ENCODE data around the gene OLFM2.
"Not testable (repeated sequence)": the region's sequence is repeated elsewhere in the genome, so short reads cannot be mapped to it uniquely, and the experiment has no call there.

The OLFM2 gene

DNA sequence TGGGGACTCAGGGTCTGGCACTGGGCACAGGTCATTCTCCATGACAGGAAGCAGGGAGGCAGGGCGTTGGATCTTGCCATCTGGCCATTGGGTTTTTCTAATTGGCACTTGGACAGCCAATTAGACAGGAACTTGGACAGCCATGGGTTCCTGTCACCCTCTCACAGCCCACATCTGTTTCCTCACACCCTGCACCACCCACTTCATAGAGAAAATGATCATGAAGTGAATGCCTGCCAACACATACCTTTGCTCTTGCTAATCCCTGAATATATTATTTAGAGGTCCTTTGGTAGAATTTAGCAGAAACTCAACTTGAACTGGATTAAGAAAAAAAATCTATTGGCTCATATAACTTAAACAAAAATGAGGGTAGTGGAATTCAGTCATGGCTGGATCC lies 4.9 kb upstream of the OLFM2 start:
- no peak for DNase-seq

DNA sequence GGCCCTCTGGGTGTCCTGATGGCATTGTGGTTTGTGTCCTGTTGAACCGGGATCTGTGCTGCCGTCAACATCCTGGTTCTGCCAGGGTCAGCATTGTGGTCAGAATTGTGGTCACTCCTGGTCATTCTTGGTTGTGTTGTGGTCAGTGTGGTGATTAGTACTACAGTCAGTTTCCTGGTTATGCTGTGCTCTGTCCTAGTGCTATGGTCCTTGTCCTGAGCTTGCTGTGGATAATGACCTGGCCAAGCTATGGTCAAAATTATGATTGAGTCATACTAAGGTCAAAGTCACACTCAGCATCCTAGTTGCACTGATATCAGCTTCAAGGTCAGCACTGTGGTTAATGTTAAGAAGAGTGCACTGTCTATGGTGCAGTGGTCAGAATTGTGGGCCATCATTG lies 4.5 kb upstream of the OLFM2 start:
- DNase-seq = no peak

DNA sequence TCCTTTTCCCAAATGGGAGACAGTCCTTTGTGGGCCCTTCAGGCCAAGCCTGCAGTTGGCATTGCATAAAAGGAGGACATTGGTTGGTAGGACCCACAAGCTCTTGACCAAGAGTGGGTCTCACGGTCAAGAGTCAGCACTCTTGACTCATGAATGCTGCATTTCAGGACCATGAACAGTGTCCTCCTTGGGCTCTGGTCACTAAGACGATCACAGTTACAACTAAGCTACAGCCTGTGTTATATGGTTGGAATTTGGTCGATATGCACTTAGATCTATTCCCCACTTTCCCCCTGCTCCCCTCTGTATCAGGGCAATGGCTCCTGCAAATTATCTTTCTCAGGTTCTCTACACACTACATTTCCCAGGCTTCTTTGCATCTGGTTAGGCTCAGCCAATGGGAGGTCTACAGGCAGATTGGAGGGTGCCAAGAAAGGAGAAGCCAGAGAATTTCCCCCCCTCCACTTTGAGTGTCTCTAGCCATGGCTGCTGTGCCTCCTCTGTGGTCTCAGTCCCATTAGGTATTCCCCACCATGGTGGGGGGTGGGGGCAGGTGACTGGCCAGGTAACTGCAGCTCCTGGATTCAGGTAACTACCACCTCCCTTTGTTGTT lies 3.1 kb upstream of the OLFM2 start:
- no peak for DNase-seq

DNA sequence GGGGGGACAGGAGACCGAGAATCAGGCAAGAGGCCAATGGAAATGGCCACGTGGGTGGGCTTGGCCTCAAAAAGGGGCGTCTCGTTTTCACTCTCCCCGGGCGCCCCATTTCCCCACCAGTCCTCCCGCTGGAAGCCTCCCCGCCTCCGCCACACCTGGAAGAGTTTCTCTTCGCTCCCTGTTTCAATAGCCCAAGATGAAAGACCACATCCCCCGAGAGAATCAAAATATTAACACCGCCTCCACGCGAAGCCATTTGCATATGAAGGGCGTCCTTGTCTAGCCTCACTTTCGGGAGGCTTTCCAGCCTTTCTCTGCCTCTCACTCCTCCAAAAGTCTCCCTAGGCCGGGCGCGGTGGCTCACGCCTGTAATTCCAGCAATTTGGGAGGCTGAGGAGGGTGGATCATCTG lies 691 bp upstream of the OLFM2 start:
- no peak for DNase-seq

DNA sequence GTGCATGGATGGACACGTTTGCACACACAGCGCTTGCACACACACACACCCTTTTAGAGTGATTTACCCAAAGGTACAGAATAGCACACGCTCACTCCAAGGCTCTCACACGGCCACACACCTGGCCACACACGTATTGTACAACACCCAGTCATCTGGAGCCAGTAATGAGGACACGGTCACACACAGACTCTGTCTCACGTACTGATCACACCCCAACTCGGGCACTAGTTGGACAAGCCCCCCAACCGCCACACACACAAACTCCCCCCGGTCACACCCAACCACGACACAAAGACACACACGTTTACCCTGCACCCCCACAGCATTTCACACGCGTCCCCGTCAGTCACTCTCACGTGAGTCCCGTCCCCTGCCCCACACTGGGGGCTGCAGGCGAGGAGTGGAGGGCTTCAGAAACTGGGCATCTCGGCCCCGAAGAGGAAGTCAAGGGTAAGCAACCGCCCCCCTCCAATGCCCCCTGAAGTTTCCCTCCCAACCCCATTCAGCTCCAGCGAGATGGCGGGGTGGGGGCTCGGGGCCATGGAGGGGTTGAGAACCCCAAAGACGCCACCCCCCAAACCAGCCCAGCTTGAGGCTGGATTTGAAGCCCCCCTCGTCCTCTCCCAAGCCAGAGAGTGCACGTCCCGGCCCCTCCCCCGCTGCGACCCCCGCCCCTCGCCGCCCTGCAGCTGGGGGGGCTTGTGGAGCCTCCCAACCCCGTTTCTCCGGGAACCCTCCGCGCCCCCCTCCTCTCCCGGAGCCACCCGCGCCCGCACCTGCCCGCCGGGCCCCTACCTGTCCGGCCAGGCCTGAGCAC lies 599 bp downstream of the OLFM2 start:
- DNase-seq = no peak

DNA sequence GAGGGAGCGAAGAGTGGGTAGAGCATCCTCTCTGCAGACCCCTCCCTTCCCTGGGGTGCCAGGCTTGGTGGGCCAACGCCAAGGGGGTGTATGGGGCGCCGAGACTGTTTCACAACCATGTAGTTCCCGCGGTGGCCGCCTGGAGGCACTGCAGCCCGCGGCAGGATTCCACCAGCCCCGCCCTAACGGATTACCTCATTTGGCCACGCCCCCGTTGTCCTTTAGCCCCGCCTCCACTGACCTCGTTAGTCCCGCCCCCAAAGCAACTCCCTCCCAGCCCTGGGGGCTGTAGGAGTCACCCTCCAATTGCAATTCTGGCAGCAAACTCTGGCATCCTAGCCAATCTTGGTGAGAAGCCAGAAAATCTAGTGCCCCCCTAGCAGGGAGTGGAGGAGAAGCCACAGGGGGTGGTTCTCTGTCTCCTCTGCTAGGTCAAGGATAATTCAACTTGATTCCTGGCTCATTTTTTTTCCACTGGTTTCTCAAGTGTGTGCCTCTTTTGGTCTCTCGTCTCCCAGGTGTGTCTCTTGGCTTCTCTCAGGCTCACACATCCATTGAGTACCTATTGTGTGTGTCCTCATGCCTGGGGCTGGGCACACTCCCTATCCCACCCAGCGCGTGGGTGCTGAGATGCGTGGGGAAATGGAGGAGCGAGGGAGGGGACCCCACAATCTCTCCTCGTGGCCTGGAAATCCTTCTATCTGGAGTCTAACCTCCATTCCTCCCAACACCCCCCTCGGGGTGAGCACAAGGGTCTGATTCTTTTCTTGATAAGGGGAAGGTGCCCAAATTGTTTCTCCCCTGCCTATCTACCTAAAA lies 2.0 kb downstream of the OLFM2 start:
- peak; percentile 48 for DNase-seq

DNA sequence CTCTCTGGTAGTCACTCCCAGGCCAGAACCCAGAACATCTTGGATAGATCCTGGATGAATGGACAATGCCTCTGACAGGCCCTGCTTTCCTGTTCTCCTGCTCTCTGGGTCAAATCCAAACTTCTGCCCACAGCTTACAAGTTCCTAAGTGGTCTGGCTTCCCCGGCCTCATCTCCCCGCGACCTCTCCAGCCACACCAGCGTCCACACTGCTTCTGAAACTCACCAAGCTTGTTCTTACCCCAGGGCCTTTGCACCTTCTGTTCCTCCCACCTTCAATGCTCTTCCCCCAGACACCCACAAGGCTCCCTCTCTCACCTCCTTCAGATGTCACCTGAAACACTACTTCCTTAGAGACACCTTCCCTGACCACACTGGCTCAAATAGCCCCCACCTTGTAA lies 3.5 kb downstream of the OLFM2 start:
- no peak for DNase-seq

DNA sequence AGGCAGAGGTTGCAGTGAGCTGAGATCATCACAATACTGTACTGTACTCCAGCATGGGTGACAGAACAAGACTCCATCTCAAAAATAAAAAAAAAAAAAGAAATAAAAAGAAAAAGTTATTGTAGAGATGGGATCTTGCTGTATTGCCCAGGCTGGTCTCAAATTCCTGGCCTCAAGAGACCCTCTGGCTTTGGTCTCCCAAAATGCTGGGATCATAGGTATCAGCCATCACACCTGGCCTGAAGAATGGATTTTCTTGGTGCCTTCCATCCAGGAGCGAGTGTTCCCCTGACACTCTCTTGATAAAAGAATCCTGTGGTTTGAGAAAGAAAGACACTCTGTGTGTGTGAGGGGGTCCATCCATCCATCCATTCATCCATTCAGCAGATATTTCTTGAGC lies 4.7 kb downstream of the OLFM2 start:
- DNase-seq = no peak

DNA sequence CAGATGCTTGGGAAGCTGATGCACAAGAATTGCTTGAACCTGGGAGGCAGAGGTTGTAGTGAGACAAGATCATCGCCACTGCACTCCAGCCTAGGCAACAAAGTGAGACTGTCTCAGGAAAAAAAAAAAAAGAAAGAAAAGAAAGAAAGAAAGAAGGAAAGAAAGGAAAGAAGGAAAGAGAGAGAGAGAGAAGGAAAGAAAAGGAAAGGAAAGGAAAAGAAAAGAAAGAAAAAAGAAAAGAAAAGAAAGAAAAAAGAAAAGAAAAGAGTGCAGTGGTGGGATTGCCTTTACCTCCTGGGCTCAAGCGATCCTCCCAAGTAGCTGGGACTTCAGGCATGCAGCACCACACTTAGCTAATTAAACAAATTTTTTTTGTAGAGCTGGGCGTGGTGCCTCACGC lies 12.9 kb downstream of the OLFM2 start:
- no peak for DNase-seq

DNA sequence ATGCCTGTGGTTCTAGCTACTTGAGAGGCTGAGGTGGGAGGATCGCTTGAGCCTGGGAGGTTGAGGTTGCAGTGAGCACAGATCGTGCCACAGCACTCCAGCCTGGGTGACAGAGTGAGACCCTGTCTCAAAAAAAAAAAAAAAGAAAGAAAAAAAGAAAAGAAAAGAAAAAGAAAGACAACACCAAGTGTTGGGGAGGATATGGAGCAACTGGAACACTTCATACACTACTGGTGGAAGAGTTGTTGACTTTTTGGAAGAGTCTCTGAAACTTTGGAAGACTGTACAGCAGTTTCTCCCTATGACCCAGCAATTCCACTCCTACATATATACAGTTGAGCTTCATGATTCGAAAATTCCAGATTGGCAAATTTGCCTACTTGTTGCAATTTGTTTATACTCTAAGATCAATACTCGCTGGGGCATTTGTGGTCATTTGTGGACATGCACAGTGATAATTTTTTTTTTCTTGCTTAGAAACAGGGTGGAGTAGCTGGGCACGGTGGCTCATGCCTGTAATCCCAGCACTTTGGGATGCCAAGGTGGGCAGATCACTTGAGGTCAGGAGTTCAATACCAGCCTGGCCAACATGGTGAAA lies 13.4 kb downstream of the OLFM2 start:
- not testable (repeated sequence) for DNase-seq

DNA sequence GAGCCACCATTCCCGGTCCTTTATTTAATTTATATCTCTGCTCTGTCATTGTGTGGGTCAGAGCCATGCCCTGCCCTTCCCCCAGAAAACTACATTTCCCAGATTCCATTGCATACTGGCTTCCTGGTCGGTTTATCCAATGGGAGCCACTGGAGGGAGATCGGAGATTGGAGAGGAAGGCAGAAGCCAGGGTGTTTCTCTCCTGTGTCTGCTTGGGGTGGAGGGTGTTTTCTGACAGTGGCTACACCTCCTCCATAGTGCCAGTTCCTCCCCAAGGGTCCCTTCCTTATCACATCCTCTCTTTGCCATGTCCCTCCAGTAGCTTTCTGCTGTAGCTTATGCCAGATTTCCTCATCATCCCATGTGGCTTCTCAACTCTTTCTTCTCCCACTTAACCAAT lies 19.0 kb downstream of the OLFM2 start:
- no peak for DNase-seq

DNA sequence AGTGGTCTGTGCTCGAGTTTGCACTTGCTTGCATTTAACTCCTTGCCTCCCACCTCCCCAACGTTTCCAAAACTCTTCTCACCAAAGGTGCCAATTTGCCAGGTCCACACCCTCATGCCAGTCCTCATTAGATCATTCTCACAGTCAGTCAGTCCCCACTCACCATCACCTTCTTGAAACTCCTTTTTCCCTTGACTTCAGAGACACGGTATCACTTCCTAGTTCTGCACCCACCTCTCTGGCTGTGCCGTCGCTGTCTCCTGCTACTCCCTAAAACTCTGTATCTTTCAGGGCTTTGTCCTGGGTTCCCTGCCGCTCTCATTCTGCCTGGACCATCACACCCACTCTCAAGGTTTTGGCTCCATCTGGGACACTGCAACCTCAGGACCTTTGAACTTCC lies 19.6 kb downstream of the OLFM2 start:
- DNase-seq = no peak

DNA sequence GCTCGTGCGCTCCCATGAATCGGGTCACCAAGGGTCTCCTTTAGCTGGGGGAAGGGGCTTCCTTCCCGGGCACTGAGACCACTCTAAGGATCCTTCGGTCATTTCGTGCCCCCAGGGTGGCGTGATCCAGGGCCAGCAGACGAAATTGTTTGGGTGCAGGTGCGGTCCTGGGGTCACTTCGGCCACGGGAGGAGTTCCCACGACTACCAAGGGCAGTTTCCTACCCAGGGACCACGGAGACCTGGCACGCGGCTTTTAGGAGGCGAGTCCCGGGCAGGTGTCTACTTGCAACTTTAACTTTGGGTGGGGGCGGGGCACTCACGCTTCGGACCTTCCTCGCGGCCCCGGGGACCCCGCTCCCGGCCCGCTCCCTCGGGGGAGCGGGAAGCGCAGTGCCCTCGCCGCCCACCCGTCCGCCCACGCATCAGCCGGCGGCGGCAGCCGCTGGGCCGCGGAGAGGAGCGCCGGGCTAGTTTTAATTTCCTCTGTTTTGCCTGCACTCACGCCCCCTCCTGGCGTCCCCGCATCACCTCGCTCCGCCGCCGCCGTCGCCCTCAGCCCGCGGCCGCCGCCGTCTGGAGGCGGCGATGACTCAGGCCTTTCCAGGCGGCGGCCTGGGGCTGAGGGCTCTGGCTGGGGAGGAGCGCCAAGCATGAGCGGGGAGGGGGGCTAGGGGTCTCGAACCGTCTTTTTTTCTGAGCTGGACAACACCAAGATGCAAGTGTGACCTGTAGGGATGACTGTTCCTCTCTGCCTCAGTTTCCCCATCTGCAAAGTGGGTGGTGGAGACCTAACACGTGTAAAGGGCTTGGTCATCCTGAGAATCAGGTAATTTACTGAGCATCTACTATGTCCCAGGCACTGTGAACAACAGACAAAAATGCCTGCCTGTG lies 21.8 kb downstream of the OLFM2 start:
- peak; percentile 64 for DNase-seq

DNA sequence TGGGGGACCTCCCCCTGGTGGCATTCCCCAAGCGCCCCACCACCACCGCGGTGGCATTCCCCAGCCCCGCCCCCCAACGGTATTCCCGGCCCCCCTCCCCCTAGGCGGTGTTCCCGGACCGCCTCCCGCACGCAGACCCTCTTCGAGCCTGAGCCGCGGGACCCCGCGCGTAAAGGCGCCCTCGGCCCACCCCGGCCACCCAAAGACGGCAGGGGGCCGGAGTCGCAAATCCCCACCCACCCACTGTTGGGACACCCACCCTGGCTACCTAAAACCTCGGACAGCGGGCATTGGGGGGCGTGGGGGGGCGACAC lies 22.4 kb downstream of the OLFM2 start:
- no peak for DNase-seq

DNA sequence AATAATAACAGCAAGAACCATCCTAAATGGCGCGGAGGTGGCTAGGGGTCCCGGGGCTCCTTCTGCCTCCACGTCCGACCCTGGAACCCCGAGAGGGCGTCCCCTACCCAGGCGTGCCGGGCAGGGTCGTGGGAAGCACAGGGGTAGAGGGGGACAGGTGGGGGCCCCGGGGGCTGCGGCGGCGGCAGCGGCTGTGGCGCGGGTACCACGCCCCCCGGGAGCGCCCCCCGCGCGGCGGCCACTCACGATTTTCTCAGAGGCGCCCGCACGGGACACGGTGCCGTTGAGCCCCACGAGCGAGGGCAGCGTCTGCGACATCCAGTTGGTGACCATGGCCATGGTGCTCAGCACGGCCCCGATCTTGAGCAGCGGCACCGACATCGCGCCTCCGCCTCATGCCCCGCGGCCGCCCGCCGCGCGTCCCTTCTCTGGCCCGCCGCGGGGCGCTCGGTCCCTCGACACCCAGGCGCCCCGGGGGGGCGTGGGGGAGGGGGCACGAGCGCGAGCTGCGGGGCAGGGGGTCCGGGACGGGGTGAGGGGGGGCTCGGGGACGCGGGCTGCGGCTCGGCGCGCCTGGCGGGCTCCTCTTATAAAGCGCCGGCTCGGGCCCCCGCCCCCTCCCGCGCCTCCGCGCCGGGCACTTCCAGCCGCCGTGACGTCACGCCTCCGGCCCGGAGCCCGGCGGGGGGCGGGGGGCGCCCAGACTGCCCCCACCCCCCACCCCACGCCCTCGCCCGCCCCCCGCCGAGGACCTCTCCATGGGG lies 22.9 kb downstream of the OLFM2 start:
- DNase-seq = no peak

DNA sequence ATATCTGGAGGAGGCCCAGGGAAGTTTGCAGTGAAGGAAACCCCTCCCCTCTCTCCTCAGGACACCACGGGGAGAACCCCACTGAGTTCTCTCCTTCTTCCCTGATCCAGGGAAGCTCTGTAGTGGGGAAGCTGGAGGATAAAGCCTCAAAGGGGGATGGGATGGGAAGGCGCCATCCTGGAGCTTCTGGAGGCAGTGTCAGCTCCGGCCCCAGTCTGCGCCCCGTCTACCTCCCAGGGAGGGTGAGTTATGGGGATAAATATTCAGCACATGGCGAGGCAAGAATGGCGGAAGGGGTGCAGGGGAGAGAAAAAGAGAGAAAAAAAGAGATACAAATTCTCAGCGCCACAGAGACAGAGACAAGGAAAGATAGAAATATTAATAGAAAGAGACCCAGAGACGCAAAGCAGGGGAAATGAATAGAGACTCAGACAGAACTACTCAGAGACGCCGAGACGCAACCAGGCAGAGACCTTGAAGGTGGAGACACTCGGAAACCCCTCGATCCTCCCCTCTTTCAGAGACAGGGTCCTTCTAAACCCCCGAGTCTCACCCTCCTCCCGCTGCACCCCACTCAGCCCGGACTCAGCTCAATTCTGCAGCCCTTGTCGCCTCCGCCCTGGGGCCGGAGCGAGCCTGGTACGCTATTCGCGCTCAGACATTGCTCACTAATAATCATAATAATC lies 23.6 kb downstream of the OLFM2 start:
- DNase-seq = no peak

DNA sequence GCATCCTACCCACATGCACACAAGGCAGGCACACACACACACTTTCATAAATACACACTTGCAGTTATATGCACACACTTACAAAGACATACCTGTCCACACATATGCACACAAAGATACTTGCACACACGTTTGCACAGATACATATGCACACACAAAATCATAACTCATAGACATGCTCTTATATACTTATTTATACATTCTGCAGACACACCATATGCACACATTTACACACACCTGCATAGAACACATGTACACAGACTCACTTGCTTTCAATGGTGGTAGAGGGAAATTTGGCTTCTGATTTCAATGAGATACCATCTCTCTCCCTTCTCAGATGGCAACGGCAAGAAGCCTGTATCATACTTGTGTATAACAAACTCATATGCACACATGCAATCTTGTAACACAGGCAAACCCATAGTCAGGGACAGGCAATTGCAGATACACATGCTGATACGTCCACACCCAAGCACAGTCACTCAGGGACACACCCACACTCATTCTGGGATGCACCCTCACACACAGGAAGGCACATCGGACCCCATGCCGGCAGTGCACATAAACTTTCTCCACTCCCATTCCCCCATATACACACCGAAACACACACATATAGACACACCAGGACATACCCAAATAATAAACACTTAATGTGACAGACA lies 24.7 kb downstream of the OLFM2 start:
- DNase-seq = no peak

DNA sequence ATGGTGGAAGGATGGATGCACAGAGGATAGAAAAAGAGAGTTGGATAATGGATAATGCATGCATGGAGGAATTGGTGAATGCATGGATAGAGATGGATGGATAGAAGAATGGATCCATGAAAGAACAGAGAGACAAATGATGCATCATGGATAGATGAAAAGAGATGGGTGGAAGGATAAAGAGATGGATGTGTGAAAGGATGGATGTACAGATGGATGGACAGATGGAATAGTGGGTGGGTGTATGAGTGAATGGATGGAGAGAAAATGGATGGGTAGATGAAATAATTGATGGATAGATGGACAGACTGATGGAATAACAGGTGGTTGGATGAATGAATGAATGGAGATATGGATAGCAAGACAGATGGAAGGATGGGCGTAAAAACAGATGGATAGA lies 25.7 kb downstream of the OLFM2 start:
- DNase-seq = no peak

DNA sequence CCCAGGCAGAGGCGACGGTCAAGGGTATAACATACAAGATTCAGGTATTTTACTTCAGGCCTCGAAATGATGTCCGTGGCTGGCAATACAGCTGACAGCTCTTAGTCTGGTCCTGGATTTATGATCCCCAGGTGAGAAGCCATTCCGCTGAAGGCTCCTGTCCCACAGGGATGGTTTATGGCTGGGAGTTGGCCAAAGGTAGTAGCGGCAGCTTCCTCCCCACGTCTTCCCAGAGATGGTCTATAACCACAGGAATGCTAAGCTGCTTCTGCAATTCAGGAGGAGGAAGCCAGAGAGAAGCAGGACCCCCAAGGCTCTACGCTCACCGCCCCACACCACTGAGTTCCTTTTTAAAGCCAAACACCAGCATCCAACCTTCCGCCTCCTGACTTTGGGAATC lies 27.1 kb downstream of the OLFM2 start:
- no peak for DNase-seq

DNA sequence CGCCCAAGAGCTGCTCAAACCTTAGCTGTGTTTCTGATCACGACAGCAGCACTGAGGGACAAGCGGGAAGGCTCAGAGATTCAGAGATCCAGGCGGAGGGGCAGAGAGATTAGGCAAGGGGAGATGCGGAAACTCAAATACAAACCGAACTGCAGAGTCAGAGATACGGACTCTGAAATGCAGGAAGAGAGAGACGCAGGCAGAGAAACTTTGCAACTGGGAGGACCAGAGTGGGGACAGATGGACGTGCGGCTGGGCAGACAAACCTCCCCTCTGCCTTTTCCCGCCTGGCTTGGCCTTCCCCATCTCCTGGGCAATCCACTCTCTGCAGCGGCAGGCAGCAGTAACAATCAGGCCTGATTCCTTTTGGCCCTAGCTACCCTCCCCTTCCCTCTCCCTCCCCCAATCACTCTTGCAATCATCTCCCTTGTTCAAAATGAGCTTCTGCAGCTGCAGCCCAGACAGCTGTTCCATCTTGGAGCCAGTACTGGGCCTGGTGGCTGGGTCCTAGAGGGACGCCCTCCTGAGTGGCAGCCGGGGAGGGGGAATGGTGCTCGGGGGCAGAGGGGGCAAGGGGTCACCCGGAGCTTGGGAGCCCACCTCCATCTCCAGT lies 29.7 kb downstream of the OLFM2 start:
- DNase-seq = no peak

All from activated gamma-delta T cell (primary cell).